ENCODE data around the gene CACNA2D2. TPM values are rescaled to one million over a fixed set of nuclear protein-coding genes. Genes with fewer than 3 reads are reported as not detected.
A peak's percentile ranks its signal among the peaks of the same experiment; 100 is the strongest.

Gene CACNA2D2
- total RNA-seq, 1 donor from 2014 or later: 1.8 TPM

DNA sequence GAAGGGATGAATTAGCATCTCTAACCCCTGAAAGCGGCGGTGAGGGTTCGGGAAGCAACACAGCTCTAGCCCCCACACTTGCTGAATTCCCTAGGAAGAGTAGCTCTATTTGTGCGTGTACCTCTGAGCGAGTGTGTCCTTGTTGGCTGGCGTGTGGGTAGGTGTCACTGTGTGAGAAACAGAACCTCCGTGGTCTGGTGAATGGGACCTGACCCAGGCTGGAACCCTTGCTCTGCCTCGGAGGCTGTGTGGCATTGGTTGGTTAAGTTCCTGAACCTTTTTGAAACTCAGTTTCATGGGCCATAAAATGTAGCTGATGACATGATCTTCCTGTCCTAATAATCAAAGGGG is 143.7 kb downstream of the CACNA2D2 start:
- DNase-seq (ENCODE audit: low spot score) (no peak), ATAC-seq (no peak)
- intact Hi-C loops (cut with DNase I): no loop called here

DNA sequence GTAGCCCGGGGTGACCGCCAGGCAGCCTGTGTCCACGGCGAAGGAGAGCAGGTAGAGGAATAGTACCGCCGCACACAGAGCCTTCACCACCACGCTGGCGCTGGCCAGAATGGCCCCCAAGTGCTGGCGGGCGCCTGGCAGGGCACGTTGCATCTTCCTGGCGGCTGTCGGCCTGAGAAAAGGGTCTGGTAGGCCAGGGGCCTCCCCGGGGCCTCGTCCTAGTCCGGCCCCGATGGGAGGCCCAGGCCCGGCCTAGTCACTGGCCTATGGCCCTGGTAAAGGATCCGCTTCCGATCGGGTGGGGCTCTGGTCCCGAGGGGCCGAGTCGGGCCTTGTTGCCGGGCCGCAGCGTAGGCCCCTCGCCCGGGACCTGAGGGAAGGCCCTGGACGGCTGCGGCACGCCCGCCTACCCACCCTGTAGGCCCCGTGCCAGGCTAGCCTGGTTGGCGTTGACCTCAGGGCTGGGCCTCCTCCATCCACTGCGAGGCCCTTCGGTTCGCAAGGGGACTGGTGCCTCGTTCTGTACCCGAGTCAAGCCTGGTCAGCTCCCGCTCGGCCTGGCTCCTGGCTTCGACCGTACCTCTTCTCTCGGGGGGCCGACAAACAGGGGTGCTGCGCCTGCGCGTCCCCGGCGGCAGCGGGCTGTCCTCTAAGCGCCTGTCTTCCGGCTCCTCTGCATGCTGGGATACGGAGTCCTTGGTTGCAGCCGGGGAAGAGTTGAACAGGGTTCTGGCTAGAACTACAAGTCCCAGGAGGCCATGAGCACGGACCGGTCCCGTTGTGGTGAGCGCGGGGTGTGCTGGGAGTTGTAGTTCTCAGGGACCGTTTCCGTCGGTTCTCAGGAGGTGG is 144.3 kb downstream of the CACNA2D2 start, which contains the start of gene TMEM115:
TMEM115 (minus strand) TSS at position 611 of the 849 bp plus-strand sequence; CDS start at position 153, 458 bp downstream.
- DNase-seq (ENCODE audit: low spot score) (peak; percentile 97), ATAC-seq (peak; percentile 98)
- intact Hi-C loops (cut with DNase I): no loop called here

DNA sequence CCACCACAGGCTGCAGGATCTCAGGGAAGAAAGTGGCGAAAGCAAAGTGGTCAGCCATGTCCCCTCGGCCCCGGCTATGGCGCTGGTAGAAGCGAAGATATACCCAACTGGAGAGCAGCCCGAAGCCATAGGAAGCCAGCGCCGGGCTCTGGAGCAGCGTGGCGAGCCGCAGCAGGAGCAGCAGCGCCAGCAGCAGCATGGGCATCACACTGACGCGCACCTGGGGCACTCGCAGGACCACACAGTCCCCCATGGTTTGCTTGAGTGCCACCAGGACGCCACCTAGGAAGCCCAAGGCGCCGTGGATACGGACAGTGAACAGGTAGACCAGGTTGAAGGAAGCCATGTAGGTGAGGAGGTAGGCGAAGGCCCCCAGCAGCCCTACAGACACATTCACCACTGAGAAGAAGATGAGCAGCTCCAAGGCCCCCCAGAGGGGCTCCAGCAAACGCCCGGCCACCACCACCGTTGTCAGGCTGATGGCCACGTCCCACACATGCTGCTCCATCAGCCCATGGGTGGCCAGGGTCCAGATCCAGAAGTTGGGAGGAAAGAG is 145.0 kb downstream of the CACNA2D2 start:
- DNase-seq (ENCODE audit: low spot score) (no peak), ATAC-seq (no peak)
- intact Hi-C loops (cut with DNase I): no loop called here

DNA sequence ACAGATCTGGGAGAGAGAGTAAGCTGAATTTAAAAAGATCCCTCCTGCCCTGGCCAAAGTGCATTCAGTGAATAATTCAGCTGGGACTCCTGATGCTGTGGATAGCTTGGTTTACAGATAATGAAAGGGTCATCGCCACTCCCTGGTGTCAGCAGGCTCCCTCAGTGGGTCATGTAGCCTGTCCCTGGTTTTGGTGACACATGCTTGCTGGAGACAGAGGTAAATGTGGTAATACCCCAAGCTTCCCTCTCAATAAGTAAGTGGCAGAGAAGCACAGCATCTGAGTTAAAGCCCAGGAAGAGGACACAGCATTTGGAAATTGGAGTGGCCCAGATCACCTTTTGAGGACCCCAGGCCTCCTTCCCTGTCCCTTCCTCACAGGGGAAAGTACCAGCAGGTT is 146.0 kb downstream of the CACNA2D2 start:
- intact Hi-C loops (cut with DNase I): no loop called here
- ATAC-seq (no peak), DNase-seq (ENCODE audit: low spot score) (no peak)

DNA sequence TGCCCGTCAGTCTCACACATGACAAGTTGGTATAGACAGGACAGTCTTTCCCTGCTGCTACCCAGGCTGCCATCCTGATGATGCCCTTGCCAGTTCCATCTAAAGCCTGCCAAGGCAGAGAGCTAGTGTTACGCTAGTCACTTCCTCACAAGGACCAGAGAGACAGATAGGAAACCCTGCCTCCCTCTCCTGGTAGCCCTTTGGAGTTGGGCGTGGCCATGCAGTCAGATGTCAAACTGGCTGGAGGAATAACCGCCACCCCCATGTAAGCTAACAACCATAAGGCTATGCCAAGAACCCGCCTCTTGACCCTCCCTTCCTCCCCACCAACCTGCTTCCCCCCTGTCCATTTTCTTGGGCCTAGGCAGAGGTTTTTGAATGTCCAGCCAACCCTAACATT is 146.9 kb downstream of the CACNA2D2 start:
- ATAC-seq (no peak), DNase-seq (ENCODE audit: low spot score) (no peak)
- intact Hi-C loops (cut with DNase I): no loop called here

- ATAC-seq (no peak), DNase-seq (ENCODE audit: low spot score) (no peak)
- intact Hi-C loops (cut with DNase I): no loop called here
Observed at GRCh38 chr3:50355829-50356552, 147.4 kb downstream of the CACNA2D2 start.

DNA sequence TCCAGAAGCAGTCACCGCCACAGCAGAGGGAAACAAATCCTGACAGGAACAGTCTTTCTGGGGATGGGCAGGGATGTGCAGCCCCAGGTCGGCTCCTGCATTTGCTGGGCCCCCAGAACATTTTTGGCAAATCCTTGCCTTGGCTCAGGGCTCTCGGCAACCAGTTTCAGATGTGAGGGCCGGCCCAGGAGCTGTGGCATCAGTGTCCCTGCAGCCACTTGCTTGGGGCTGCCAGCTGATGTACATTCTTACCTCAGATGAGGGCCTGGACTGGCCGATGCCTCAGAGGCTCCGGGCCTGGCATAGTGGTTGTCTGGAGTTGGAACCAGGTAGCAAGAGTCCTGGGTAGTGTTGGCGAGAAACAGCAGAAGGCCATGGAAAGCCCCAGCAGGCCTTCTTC is 148.6 kb downstream of the CACNA2D2 start:
- ATAC-seq (no peak), DNase-seq (ENCODE audit: low spot score) (no peak)

DNA sequence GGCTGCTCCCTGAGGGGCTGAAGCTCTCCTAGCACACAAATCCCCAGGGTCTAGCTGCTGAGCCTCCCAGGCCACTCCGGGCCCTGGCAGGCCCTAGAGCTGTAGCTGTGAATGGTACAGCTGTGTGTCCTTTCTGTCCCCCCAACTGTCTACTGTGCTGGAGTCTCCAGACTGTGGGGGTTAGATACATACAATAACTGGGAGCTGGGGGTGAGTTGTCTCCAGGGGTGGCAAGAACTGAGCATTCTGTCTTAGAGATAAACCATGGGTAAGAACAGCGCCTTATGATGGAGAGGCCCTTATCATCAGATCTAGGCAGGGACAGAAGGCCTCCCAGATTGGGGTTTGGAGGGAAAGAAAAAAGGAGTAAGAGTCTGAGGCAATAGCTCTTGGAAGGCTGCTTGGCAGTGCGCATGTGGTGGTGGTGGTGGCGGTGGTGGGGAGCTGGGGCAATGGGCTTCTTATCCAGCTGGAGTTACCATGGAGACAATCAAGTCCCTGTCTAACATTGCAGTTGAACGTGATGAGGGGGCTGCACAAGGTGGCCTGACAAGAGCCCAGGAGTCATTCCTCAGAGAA is 149.2 kb downstream of the CACNA2D2 start:
- no peak for ATAC-seq
- no peak for DNase-seq (ENCODE audit: low spot score)
- intact Hi-C loops (cut with DNase I): no loop called here

More for the DNA sequence above, 148.6 kb downstream of the CACNA2D2 start:
- intact Hi-C loops (cut with DNase I): no loop called here

- ATAC-seq: no peak
- DNase-seq (ENCODE audit: low spot score): no peak
- intact Hi-C loops (cut with DNase I): no loop called here
Observed at GRCh38 chr3:50353245-50354004, 150.0 kb downstream of the CACNA2D2 start.

- DNase-seq (ENCODE audit: low spot score) (no peak), ATAC-seq (no peak)
- intact Hi-C loops (cut with DNase I): no loop called here
Observed at GRCh38 chr3:50352781-50353180, 150.7 kb downstream of the CACNA2D2 start.

- DNase-seq (ENCODE audit: low spot score): no peak
- intact Hi-C loops (cut with DNase I): no loop called here
- ATAC-seq: no peak
Observed at GRCh38 chr3:50351323-50351697, 152.1 kb downstream of the CACNA2D2 start.

- DNase-seq (ENCODE audit: low spot score) (peak; percentile 98), ATAC-seq (peak; percentile 96)
- intact Hi-C loops (cut with DNase I): no loop called here
Observed at GRCh38 chr3:50350527-50351322, 152.7 kb downstream of the CACNA2D2 start, which contains the start of the genes CYB561D2 and NPRL2. TSS of gene CYB561D2 (plus strand) at chr3:50350862. CDS start at chr3:50351434, 572 bp downstream. TSS of gene NPRL2 (minus strand) at chr3:50350775. CDS start at chr3:50350652, 123 bp downstream.

- DNase-seq (ENCODE audit: low spot score): no peak
- ATAC-seq: no peak
- intact Hi-C loops (cut with DNase I): no loop called here
Observed at GRCh38 chr3:50350213-50350526, 153.3 kb downstream of the CACNA2D2 start.

- DNase-seq (ENCODE audit: low spot score) (peak; percentile 86), ATAC-seq (no peak)
- intact Hi-C loops (cut with DNase I): loop anchor here (5.0 kb wide), 1 partner anchor 195 kb away; no protein-coding TSS in a partner anchor
Observed at GRCh38 chr3:50347187-50347813, 156.1 kb downstream of the CACNA2D2 start.

DNA sequence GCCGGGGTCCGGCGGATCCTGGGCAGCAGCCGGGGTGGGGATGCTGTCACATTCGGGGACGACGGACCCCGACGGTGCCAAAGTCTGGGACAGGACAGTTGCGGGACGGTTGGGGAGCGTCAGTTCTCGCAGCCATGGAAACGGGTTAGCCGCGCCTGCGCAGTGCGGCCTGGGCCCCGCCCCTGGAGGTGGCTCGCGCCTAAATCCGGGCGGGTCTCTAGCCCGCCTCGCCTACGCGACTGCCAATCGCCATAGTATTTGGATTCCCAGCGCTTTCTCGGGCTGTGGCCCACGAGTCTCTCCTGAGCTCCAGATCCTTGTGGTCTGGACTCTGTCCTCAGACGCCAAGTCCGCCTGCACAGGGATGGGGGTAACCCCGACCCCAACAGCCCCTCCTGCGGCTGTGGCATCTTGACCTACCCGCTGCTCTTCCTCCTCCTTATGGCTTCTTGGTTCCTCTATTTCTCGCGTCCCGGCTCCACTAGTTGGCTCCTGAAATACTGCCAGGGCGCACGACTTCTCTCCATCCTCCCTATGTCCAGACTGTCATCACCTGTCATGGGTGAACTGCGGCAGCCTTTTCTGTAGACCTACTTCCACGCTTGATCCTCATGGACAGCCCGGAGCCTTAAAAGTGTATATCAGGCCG is 157.7 kb downstream of the CACNA2D2 start, which contains the start of gene ZMYND10:
ZMYND10 (minus strand) TSS at position 147 of the 649 bp plus-strand sequence. CDS start 153 bp downstream, outside the sequence.
- intact Hi-C loops (cut with DNase I): loop anchor here (5.0 kb wide), 1 partner anchor 197 kb away; no protein-coding TSS in a partner anchor
- DNase-seq (ENCODE audit: low spot score) (peak; percentile 85), ATAC-seq (peak; percentile 49)

GRCh38 chr3:50345008-50345407 is 158.4 kb downstream of the CACNA2D2 start:
- ATAC-seq: no peak
- no peak for DNase-seq (ENCODE audit: low spot score)
- intact Hi-C loops (cut with DNase I): loop anchor here (5.0 kb wide), 1 partner anchor 197 kb away; no protein-coding TSS in a partner anchor
